ENCODE results near the gene PLCL1. TPM values are rescaled to one million over a fixed set of nuclear protein-coding genes. Genes with fewer than 3 reads are reported as not detected.

PLCL1 gene
- total RNA-seq, 1 experiment from 2014 or later, result 0.07 TPM

DNA sequence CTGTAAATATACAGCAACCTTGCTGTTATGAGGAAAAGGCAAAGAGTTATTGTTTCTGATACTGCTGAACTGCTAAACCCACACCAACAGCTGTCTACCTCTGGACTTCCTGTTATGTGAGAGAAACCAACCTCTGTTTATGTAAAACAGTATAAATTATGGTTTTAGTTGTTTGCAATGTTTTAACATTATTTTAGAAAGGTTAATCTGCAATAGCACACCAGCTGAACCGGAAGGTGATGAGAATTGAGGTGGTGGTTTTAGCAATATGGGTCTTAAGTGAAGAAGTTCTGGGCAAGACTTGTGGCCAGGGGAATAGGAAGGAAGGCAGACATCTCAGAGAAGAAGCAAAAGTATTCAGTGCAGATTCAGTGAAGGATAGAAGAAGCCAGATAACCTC lies 237.8 kb downstream of the PLCL1 start:
- Histone ChIP-seq H3K4me2 (ENCODE audit: low read length) (no peak overlapping the region), H3K9me2 (ENCODE audit: insufficient read depth) (no peaks in the 10 kb centered on the region), H3K9me3 (ENCODE audit: control insufficient read depth in 1 of 2, insufficient read depth in 1 of 2, low read depth in 1 of 2, low read length in 2 of 2) (no peaks in the 10 kb centered on the region), H3K36me3 (ENCODE audit: control insufficient read depth in 1 of 2, insufficient read depth in 2 of 2, low read length in 2 of 2) (no peaks in the 10 kb centered on the region), H2AFZ (ENCODE audit: low read depth, low read length, poor library complexity, severe bottlenecking) (no peak overlapping the region), H4K20me1 (ENCODE audit: insufficient read depth) (no peaks in the 10 kb centered on the region), H3K27ac (ENCODE audit: low read depth, low read length) (no peak overlapping the region), H3K27me3 (ENCODE audit: insufficient read depth, low read length) (peaks cover 47% of the 10 kb centered on the region), H3K9ac (ENCODE audit: low read length) (no peak overlapping the region), H3K4me1 (ENCODE audit: control insufficient read depth in 1 of 2, insufficient read depth in 2 of 2, low read length in 2 of 2) (no peaks in the 10 kb centered on the region), H3K4me3 (replicated peaks in 1 of 2; ENCODE audit: low read depth in 1 of 2, low read length in 2 of 2) (no peak overlapping the region), H3K79me2 (ENCODE audit: insufficient read depth, low read length) (no peaks in the 10 kb centered on the region)
- DNase-seq (ENCODE audit: low read depth, low spot score) (no peak), ATAC-seq (no peak)
- intact Hi-C loops (cut with micrococcal nuclease), result no loop called here
- ChIA-PET RAD21 (ENCODE audit: low non-redundant PET in 1 of 2, low total read pairs in 2 of 2, uncharacterized antibody in 2 of 2, unreplicated experiment in 2 of 2) (no interaction called here), POLR2A (no interaction called here), CTCF (no interaction called here)
- no peak for TF ChIP-seq CBX3 (IDR thresholded peaks at IDR 0.05; ENCODE audit: low read depth)
- BruUV-seq (replicated peaks), result no TSS peak

DNA sequence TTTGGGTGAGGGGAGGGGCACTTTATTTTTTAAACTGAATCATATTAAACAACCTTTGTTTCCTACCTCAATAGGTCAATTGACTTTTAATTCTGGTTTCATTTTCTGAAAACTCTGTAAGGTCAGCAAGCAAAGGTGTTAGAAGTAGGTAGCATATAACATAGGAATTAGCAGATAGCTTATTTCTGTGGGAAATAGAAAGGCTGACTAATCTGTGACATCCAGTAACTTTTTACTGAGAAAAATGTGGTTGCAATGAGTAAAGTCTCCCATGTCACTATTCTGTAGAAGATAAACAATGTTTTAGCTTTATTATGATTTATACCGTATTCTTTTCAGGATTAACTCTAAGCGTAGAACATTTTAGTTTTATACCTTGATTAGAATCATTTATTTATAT lies 240.4 kb downstream of the PLCL1 start:
- intact Hi-C loops (cut with micrococcal nuclease), result no loop called here
- Histone ChIP-seq H3K9me3 (ENCODE audit: control insufficient read depth in 1 of 2, insufficient read depth in 1 of 2, low read depth in 1 of 2, low read length in 2 of 2) (no peaks in the 10 kb centered on the region), H3K4me1 (ENCODE audit: control insufficient read depth in 1 of 2, insufficient read depth in 2 of 2, low read length in 2 of 2) (no peaks in the 10 kb centered on the region), H2AFZ (ENCODE audit: low read depth, low read length, poor library complexity, severe bottlenecking) (no peak overlapping the region), H3K9me2 (ENCODE audit: insufficient read depth) (no peaks in the 10 kb centered on the region), H4K20me1 (ENCODE audit: insufficient read depth) (no peaks in the 10 kb centered on the region), H3K4me2 (ENCODE audit: low read length) (no peak overlapping the region), H3K27ac (ENCODE audit: low read depth, low read length) (no peak overlapping the region), H3K4me3 (replicated peaks in 1 of 2; ENCODE audit: low read depth in 1 of 2, low read length in 2 of 2) (no peak overlapping the region), H3K36me3 (ENCODE audit: control insufficient read depth in 1 of 2, insufficient read depth in 2 of 2, low read length in 2 of 2) (no peaks in the 10 kb centered on the region), H3K79me2 (ENCODE audit: insufficient read depth, low read length) (no peaks in the 10 kb centered on the region), H3K9ac (ENCODE audit: low read length) (no peak overlapping the region), H3K27me3 (ENCODE audit: insufficient read depth, low read length) (peaks cover 35% of the 10 kb centered on the region)
- ChIA-PET POLR2A (no interaction called here), CTCF (no interaction called here), RAD21 (ENCODE audit: low non-redundant PET in 1 of 2, low total read pairs in 2 of 2, uncharacterized antibody in 2 of 2, unreplicated experiment in 2 of 2) (no interaction called here)
- DNase-seq (ENCODE audit: low read depth, low spot score) (no peak), ATAC-seq (no peak)
- no TSS peak for BruUV-seq (replicated peaks)
- no peak for TF ChIP-seq SP1 (IDR thresholded peaks at IDR 0.05; ENCODE audit: low read depth)
- no peak for TF ChIP-seq RAD21 (IDR thresholded peaks at IDR 0.05; ENCODE audit: low read depth)
- no peak for TF ChIP-seq FOSL1 (IDR thresholded peaks at IDR 0.05; ENCODE audit: low read depth)
- no peak for TF ChIP-seq EZH2phosphoT487 (IDR thresholded peaks at IDR 0.05; ENCODE audit: borderline replicate concordance)
- TF ChIP-seq ZFX (IDR thresholded peaks at IDR 0.05), result no peak
- TF ChIP-seq, protein P1, sequence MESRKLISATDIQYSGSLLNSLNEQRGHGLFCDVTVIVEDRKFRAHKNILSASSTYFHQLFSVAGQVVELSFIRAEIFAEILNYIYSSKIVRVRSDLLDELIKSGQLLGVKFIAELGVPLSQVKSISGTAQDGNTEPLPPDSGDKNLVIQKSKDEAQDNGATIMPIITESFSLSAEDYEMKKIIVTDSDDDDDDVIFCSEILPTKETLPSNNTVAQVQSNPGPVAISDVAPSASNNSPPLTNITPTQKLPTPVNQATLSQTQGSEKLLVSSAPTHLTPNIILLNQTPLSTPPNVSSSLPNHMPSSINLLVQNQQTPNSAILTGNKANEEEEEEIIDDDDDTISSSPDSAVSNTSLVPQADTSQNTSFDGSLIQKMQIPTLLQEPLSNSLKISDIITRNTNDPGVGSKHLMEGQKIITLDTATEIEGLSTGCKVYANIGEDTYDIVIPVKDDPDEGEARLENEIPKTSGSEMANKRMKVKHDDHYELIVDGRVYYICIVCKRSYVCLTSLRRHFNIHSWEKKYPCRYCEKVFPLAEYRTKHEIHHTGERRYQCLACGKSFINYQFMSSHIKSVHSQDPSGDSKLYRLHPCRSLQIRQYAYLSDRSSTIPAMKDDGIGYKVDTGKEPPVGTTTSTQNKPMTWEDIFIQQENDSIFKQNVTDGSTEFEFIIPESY (IDR thresholded peaks at IDR 0.05; ENCODE audit: extremely low read depth, insufficient replicate concordance, low read length), result no peak
- TF ChIP-seq JUND (IDR thresholded peaks at IDR 0.05), result no peak
- no peak for TF ChIP-seq POLR2A (IDR thresholded peaks at IDR 0.05; ENCODE audit: borderline replicate concordance, extremely low read depth, insufficient read depth, insufficient read length)

Measured in HCT116 (cell line).